Stimulated activated naive CD8-positive, alpha-beta T cell treated with anti-CD3 and anti-CD28 coated beads, Interleukin-15, amount 100 ng/mL, for 72 hours (primary cell): ENCODE data around the gene PECR.
A peak's percentile ranks its signal among the peaks of the same experiment; 100 is the strongest.

Experiments
- ATAC-seq: fragments of 150-1000 bp; cut with Tn5 transposase; 2 replicates; pipeline ENCODE4 v1.10.0; 2021; ENCODE audit warnings: mild to moderate bottlenecking, moderate library complexity
- DNase-seq, 2 donors: peaks; one replicate each; pipeline ENCODE4 v3.0.0; 2021 to 2022
- H3K27ac Mint-ChIP-seq, 2 donors: one replicate each; pipeline ENCODE4 v1.8.0; 2022; ENCODE audit warnings: mild to moderate bottlenecking in 2 of 2, mixed read lengths in 2 of 2, moderate library complexity in 2 of 2
- H3K27me3 Mint-ChIP-seq: one replicate; pipeline ENCODE4 v1.8.0; 2022; ENCODE audit warnings: mixed read lengths
- H3K4me1 Mint-ChIP-seq: one replicate; pipeline ENCODE4 v1.8.0; 2022; ENCODE audit warnings: mild to moderate bottlenecking, mixed read lengths
- H3K4me3 Mint-ChIP-seq, 2 donors: one replicate each; pipeline ENCODE4 v1.8.0; 2022; ENCODE audit warnings: mild to moderate bottlenecking in 2 of 2, mixed read lengths in 2 of 2, moderate library complexity in 1 of 2
- H3K9me3 Mint-ChIP-seq, 2 donors: one replicate each; pipeline ENCODE4 v1.8.0; 2022; ENCODE audit warnings: mixed read lengths in 2 of 2

Gene PECR

GRCh38 chr2:216081487-216082116 lies at the start of gene PECR, which contains the start of gene TMEM169:
PECR (minus strand) TSS chr2:216081809; CDS start chr2:216081741, 68 bp downstream.
TMEM169 (plus strand) TSS chr2:216081919; CDS start chr2:216095964, 14,045 bp downstream.
- ATAC-seq (peak; percentile 95), DNase-seq (peak; percentile 72 to 73)
- Mint-ChIP-seq H3K4me1 (peaks cover 58% of the 10 kb centered on the region), H3K4me3 (peak within 1 kb of the TSS; percentile 87 to 97), H3K9me3 (no peaks in the 10 kb centered on the region), H3K27me3 (no peaks in the 10 kb centered on the region), H3K27ac (peak within 1 kb of the TSS; percentile 95 to 99)

- no peak for ATAC-seq
- Mint-ChIP-seq H3K4me1 (peaks cover 67% of the 10 kb centered on the region), H3K9me3 (no peaks in the 10 kb centered on the region), H3K27me3 (no peaks in the 10 kb centered on the region), H3K4me3 (no peak overlapping the region), H3K27ac (no peak overlapping the region)
- no peak for DNase-seq
Observed at GRCh38 chr2:216130346-216130971, 48.9 kb upstream of the PECR start.

- ATAC-seq (no peak), DNase-seq (no peak)
- no peak overlapping the region for H3K4me3 Mint-ChIP-seq
- no peaks in the 10 kb centered on the region for H3K27me3 Mint-ChIP-seq
- H3K9me3 Mint-ChIP-seq = no peaks in the 10 kb centered on the region
- peak overlapping the region in 1 of 2 donors; percentile 44 for H3K27ac Mint-ChIP-seq
- peaks cover 65% of the 10 kb centered on the region for H3K4me1 Mint-ChIP-seq
Observed at GRCh38 chr2:216126943-216127342, 45.3 kb upstream of the PECR start.

GRCh38 chr2:216121255-216121654 lies 39.6 kb upstream of the PECR start:
- Mint-ChIP-seq H3K9me3 (no peaks in the 10 kb centered on the region), H3K4me3 (peak overlapping the region; percentile 27 to 66), H3K27ac (peak overlapping the region; percentile 82 to 97), H3K27me3 (no peaks in the 10 kb centered on the region), H3K4me1 (peaks cover 80% of the 10 kb centered on the region)
- no peak for DNase-seq
- no peak for ATAC-seq

- Mint-ChIP-seq H3K27ac (peak overlapping the region; percentile 82 to 97), H3K9me3 (no peaks in the 10 kb centered on the region), H3K4me1 (peaks cover 88% of the 10 kb centered on the region), H3K27me3 (no peaks in the 10 kb centered on the region), H3K4me3 (peak overlapping the region; percentile 68 to 70)
- DNase-seq (peak; percentile 33 to 38), ATAC-seq (peak; percentile 96)
Observed at GRCh38 chr2:216119986-216120385, 38.4 kb upstream of the PECR start.

- Mint-ChIP-seq H3K27ac (peak overlapping the region; percentile 52 to 97), H3K4me3 (peak overlapping the region; percentile 43 to 53), H3K4me1 (peaks cover 89% of the 10 kb centered on the region), H3K27me3 (no peaks in the 10 kb centered on the region), H3K9me3 (no peaks in the 10 kb centered on the region)
- no peak for ATAC-seq
- DNase-seq = no peak
Observed at GRCh38 chr2:216119146-216119545, 37.5 kb upstream of the PECR start.

GRCh38 chr2:216118474-216118873 lies 36.9 kb upstream of the PECR start:
- no peaks in the 10 kb centered on the region for H3K27me3 Mint-ChIP-seq
- DNase-seq (no peak), ATAC-seq (no peak)
- no peaks in the 10 kb centered on the region for H3K9me3 Mint-ChIP-seq
- peak overlapping the region in 1 of 2 donors; percentile 3 for H3K27ac Mint-ChIP-seq
- peaks cover 96% of the 10 kb centered on the region for H3K4me1 Mint-ChIP-seq
- H3K4me3 Mint-ChIP-seq = peak overlapping the region; percentile 42 to 48

GRCh38 chr2:216117561-216118340 lies 36.1 kb upstream of the PECR start:
- Mint-ChIP-seq H3K4me1 (peaks cover 97% of the 10 kb centered on the region), H3K4me3 (peak overlapping the region; percentile 31 to 90), H3K27ac (peak overlapping the region in 1 of 2 donors; percentile 80), H3K9me3 (no peaks in the 10 kb centered on the region), H3K27me3 (no peaks in the 10 kb centered on the region)
- no peak for DNase-seq
- no peak for ATAC-seq

- DNase-seq (no peak), ATAC-seq (no peak)
- H3K27ac Mint-ChIP-seq = peak overlapping the region; percentile 60 to 81
- H3K4me3 Mint-ChIP-seq = peak overlapping the region; percentile 70 to 90
- peaks cover 97% of the 10 kb centered on the region for H3K4me1 Mint-ChIP-seq
- H3K9me3 Mint-ChIP-seq = no peaks in the 10 kb centered on the region
- no peaks in the 10 kb centered on the region for H3K27me3 Mint-ChIP-seq
Observed at GRCh38 chr2:216116418-216116817, 34.8 kb upstream of the PECR start.

- Mint-ChIP-seq H3K27me3 (no peaks in the 10 kb centered on the region), H3K9me3 (no peaks in the 10 kb centered on the region), H3K27ac (peak overlapping the region; percentile 95 to 98), H3K4me1 (peaks cover 91% of the 10 kb centered on the region), H3K4me3 (peak overlapping the region; percentile 83 to 90)
- peak; percentile 95 to 97 for DNase-seq
- peak; percentile 88 for ATAC-seq
Observed at GRCh38 chr2:216114714-216115531, 33.3 kb upstream of the PECR start.

GRCh38 chr2:216114382-216114713 lies 32.7 kb upstream of the PECR start:
- Mint-ChIP-seq H3K4me1 (peaks cover 85% of the 10 kb centered on the region), H3K27me3 (no peaks in the 10 kb centered on the region)
- DNase-seq = no peak

GRCh38 chr2:216113572-216113971 lies 32.0 kb upstream of the PECR start:
- H3K9me3 Mint-ChIP-seq = no peaks in the 10 kb centered on the region
- H3K27ac Mint-ChIP-seq = peak overlapping the region; percentile 72 to 75
- ATAC-seq = peak; percentile 41
- no peak for DNase-seq
- H3K4me3 Mint-ChIP-seq = peak overlapping the region; percentile 71 to 74
- no peaks in the 10 kb centered on the region for H3K27me3 Mint-ChIP-seq
- H3K4me1 Mint-ChIP-seq = peaks cover 80% of the 10 kb centered on the region

More at GRCh38 chr2:216114382-216114713, 32.7 kb upstream of the PECR start:
- Mint-ChIP-seq H3K9me3 (no peaks in the 10 kb centered on the region), H3K4me3 (peak overlapping the region; percentile 83 to 90), H3K27ac (peak overlapping the region; percentile 80 to 98)
- peak; percentile 21 for ATAC-seq

GRCh38 chr2:216112926-216113325 lies 31.3 kb upstream of the PECR start:
- Mint-ChIP-seq H3K4me3 (peak overlapping the region; percentile 71 to 74), H3K27me3 (no peaks in the 10 kb centered on the region), H3K9me3 (no peaks in the 10 kb centered on the region), H3K27ac (peak overlapping the region in 1 of 2 donors; percentile 72), H3K4me1 (peaks cover 80% of the 10 kb centered on the region)
- DNase-seq (no peak), ATAC-seq (no peak)

- Mint-ChIP-seq H3K27me3 (no peaks in the 10 kb centered on the region), H3K4me3 (peak overlapping the region; percentile 99 to 100), H3K27ac (peak overlapping the region; percentile 49 to 53), H3K9me3 (no peaks in the 10 kb centered on the region), H3K4me1 (peaks cover 67% of the 10 kb centered on the region)
- DNase-seq (no peak), ATAC-seq (no peak)
Observed at GRCh38 chr2:216111122-216111521, 29.5 kb upstream of the PECR start.

GRCh38 chr2:216110620-216111019 lies 29.0 kb upstream of the PECR start:
- no peak for DNase-seq
- Mint-ChIP-seq H3K9me3 (no peaks in the 10 kb centered on the region), H3K27me3 (no peaks in the 10 kb centered on the region), H3K4me1 (peaks cover 64% of the 10 kb centered on the region), H3K27ac (peak overlapping the region in 1 of 2 donors; percentile 79), H3K4me3 (peak overlapping the region; percentile 99 to 100)
- no peak for ATAC-seq
